GM21423 (cell line): ENCODE measurements around the gene CTNND2.
"Not testable (repeated sequence)": the region's sequence is repeated elsewhere in the genome, so short reads cannot be mapped to it uniquely, and the experiment has no call there.

Experiments used
- ATAC-seq: cut with Tn5 transposase; IDR thresholded peaks from one replicate; pipeline ENCODE4 v1.9.1; 2021; ENCODE audit warnings: mild to moderate bottlenecking, moderate library complexity; ENCODE audit not compliant: unreplicated experiment

Gene CTNND2

DNA sequence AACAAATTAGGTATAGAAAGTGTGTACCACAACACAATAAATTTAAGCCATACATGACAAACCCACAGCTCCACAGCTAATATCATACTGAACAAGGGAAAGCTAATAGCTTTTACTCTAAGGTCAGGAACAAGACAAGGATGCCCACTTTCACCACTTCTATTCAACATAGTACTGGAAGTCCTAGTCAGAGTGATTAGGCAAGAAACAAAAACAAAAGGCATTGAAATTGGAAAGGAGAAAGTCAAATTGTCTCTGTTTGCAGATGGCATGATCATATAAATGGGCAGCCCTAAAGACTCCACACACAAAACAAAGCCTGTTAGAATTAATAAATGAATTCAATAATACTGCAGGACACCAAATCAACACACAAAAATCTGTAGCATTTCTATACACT is 548.8 kb downstream of the CTNND2 start:
- ATAC-seq, result no peak

GRCh38 chr5:11346336-11346735 is 557.9 kb downstream of the CTNND2 start:
- no peak for ATAC-seq

DNA sequence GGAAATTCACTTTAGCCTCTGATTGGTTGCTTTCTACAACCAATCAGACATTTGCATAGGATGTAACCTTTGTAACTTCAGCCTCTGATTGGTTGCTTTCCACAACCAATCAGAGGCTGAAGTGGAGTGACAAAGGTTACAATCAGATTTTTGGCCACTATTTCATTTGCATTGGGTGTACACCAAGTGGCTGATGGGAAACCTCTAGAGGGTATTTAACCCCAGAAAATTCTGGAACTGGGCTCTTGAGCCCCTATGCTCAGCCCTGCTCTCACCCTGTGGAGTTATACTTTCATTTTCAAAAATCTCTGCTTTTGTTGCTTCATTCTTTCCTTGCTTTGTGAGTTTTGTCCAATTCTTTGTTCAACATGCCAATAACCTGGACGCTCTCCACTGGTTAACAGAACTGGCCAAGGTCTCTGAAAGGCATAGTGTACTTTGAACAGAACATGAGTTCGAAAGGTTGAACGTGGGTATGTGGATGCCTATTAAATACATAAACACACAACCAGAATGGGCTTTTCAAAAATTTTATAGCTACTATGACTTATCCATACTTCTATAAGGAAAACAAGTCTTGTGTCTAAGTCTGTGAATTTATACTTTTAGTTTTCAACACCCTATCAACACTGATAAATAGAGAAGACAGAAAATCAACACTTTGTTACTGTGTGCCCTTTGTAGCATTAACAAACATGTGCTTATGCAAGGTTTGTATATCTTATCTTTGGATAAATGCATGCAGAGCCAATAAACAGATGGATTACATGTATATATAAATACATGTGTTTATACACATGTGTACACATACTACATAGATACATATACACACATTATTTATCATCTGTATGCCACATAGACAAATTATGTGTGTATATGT is 568.1 kb downstream of the CTNND2 start:
- no peak for ATAC-seq

- ATAC-seq, result no peak
These were observed 569.8 kb downstream of the CTNND2 start for GRCh38 chr5:11334404-11334803.

DNA sequence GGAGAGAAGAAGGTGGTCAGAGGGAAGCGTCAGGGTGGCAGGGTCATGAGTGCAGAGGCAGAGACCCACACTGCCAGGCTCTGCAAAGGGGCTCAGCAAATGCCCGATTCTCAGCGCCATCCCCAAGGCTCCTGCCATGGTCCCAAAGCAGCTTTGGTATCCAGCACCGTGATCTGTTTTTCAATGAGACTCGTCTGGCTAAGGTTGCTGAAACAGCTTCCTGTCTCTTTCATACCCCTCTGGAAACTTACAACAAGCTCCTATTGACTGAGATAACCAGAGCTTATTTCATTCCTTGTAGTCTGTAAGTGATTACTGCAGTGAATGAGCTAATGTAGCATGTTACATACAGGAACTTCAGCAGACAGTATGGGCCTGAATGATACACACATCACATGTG is 574.6 kb downstream of the CTNND2 start:
- no peak for ATAC-seq

- no peak for ATAC-seq
These were observed 579.5 kb downstream of the CTNND2 start for GRCh38 chr5:11324521-11325289.

GRCh38 chr5:11323761-11324160 is 580.5 kb downstream of the CTNND2 start:
- no peak for ATAC-seq

DNA sequence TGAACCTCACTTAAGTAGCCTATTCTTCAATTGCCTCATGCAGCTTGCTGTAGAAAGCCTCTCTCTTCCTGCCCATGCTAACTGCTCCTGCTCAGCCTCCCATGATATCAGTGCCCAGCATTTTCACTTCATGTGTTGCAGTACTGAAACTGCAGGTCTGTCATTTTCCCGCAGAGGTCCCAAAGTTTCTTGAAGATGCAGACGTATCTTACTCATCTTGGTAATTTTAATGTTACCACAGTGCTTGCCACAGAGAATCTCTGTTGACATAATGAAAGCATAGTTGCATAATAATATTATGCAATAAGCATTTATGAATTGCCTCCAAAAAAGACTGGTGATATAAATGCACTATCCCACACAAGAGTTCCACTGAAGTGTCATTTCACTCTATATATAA is 582.1 kb downstream of the CTNND2 start:
- no peak for ATAC-seq

DNA sequence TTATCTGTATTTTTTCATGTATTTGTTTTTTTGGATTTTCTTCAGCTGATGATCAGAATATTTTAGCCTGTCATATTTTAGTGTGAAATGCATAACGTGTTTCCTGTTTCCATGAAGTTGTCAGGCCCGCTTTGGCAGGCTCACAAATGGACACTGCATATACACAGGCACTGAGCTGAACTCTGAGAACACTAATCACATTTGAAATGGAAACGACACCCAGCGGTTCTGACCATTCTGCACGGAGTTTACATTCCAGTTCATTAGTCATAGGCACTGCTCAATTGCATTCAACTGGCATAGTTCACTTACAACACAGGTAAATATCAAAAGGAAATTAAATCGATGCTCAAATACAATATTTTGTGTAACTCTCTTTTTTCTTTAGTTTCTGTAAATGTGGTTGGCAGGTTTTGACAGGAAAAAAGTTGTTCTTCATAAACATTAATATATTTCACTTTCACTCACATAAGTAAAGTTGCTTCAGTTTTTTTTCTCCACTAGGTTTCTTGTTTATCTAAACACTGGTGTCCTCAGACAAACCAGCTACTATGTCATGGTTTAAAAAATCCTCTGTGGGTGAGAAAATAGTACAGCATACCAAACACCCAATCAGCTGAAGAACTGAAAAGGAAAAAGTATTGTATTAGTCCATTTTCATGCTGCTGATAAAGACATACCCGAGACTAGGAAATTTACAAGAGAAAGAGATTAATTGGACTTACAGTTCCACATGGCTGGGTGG is 584.2 kb downstream of the CTNND2 start:
- ATAC-seq, result no peak

DNA sequence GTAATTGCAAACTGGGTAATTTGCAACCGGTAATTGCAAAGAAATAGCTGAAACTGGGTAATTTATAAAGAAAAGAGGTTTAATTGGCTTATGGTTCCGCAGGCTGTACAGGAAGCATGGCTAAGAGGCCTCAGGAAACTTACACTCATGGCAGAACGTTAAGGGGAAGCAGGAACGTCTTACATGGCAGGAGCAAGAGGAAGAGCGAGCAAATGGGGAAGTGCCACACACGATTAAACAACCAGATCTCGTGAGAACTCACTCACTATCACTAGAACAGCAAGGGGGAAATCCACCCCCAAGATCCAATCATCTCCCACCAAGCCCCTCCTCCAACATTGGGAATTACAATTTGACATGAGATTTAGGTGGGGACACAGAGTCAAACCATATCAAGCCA is 590.6 kb downstream of the CTNND2 start:
- ATAC-seq, result not testable (repeated sequence)

GRCh38 chr5:11311731-11312130 is 592.5 kb downstream of the CTNND2 start:
- ATAC-seq, result no peak

- ATAC-seq, result no peak
These were observed 593.0 kb downstream of the CTNND2 start for GRCh38 chr5:11311272-11311671.

GRCh38 chr5:11310158-11310557 is 594.1 kb downstream of the CTNND2 start:
- ATAC-seq, result no peak

DNA sequence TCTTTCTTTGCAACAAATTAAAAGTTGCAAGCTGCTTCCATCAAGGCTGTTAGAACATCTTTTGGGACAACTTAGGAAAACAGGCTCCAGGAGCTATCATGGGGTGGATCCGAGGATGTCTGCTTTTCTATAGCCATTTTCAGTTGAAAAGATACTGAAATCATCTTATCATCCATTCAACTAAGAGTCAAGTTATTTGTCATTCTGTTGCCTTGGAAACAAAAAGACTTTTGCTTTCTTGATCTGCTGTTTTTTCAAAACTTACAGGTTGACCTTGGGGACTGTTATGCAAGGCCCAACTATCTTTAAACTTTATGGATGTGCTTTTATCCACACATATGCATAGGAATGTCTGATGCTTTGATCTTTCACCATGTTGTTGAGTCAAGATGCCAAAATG is 597.9 kb downstream of the CTNND2 start:
- no peak for ATAC-seq

DNA sequence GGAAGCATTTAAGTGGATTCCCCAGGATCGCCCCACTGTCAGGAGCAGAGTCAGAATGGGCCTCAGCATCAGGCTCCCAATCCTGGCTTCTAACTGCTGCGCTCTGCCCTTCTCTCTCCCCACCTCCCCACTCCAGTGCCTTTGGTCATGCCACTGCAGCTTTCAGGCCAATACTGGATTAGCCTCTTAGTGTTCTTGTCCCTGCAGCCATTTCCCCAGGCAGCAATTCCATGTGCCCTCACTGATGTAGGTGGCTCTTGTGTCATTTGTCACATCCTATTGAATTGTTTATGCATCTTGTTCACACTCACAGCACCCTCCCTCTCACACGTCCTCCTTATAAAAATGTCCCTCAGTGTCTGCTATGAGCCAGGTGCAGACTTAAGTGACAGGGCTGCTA is 599.0 kb downstream of the CTNND2 start:
- ATAC-seq, result no peak

- ATAC-seq, result no peak
These were observed 599.6 kb downstream of the CTNND2 start for GRCh38 chr5:11304641-11305040.

DNA sequence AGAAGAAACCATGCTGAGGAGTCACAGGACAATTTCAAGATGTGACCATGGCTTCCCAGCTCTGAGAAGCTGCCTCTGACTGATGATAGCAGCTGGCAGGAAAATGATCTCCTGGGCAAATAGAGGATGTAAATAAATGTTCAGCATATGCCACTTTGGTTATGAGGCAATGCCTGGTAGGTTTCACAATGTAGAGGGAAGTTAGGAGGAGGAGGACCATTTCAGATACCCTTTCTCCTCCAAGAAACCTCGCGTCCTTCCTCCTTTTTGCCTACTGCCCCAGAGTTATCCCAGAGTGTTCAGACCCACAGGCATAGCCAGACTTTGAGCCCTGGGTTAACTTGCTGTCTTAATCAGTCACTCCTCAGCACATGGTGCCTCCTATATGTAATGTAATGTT is 601.6 kb downstream of the CTNND2 start:
- no peak for ATAC-seq

DNA sequence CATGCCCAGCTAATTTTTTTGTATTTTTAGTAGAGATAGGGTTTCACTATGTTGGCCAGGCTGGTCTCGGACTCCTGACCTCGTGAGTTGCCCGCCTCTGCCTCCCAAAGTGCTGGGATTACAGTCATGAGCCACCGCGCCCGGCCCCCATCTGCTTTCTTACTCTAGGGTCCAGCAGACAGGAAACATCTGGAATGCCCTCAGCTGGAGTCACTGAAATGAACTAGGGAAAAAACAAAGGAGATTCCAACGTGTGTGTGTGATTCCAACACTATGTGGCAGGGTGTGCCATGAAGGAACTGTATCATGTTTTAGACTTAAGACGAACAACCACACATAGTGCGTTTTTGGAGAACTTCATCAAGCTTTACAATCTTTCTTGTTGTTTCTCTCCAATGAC is 603.1 kb downstream of the CTNND2 start:
- no peak for ATAC-seq

DNA sequence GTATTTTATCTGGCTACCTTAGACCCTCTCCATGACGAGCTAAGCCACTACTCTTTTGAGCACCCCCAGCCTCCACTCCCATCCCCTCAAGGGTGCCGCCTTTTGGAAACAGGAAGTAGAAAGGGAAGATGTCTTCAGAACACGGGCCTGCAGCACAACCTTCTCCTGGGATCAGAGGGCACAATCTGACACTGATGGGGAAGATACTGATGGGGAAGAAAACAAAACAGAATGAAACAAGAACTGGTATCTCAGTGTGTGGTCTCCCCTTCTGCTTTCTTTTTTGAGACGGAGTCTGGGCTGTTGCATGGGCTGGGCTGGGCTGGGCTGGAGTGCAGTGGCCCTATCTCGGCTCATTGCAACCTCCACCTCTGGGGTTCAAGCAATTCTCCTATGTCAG is 603.5 kb downstream of the CTNND2 start:
- no peak for ATAC-seq

- no peak for ATAC-seq
These were observed 605.4 kb downstream of the CTNND2 start for GRCh38 chr5:11298877-11299276.

DNA sequence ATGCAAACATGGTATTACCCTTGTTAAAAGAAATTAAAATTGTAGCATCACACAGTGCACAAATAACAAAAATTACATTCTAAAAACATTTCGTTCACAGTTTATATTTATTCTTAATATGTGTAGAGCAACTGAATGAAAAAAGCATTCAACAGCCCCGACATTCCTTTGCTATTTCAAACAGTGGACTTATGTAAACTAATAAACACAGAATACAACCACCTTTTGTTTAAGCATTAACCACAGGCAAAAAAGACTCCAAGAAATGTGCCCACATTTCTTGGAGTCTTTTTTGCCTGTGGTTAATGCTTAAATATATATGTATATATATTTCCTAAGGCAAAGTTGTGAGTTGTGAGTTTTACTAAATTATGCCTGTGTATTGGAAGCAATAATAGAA is 610.7 kb downstream of the CTNND2 start:
- no peak for ATAC-seq
